Breast epithelium (tissue), 3 donors: ENCODE results near the gene ATP2B2.

ENCODE experiments used
- POLR2A ChIP-seq: fragments of 450-650 bp; IDR thresholded peaks from one replicate; pipeline ENCODE4 v1.6.1; 2016; ENCODE audit warnings: antibody characterized with exemption, mild to moderate bottlenecking, moderate library complexity
- POLR2AphosphoS5 ChIP-seq, 3 donors: sonication (generic); formaldehyde crosslinking; IDR thresholded peaks; one replicate each; pipeline ENCODE4 v1.6.1; 2017; ENCODE audit warnings: antibody characterized with exemption in 3 of 3
- TF ChIP-seq, protein P1 (sequence below), 3 donors: fragments of 450-650 bp; IDR thresholded peaks; one replicate each; pipeline ENCODE4 v1.5.1; 2016 to 2017; ENCODE audit warnings: antibody characterized with exemption in 3 of 3, mild to moderate bottlenecking in 3 of 3, moderate library complexity in 3 of 3

DNA sequence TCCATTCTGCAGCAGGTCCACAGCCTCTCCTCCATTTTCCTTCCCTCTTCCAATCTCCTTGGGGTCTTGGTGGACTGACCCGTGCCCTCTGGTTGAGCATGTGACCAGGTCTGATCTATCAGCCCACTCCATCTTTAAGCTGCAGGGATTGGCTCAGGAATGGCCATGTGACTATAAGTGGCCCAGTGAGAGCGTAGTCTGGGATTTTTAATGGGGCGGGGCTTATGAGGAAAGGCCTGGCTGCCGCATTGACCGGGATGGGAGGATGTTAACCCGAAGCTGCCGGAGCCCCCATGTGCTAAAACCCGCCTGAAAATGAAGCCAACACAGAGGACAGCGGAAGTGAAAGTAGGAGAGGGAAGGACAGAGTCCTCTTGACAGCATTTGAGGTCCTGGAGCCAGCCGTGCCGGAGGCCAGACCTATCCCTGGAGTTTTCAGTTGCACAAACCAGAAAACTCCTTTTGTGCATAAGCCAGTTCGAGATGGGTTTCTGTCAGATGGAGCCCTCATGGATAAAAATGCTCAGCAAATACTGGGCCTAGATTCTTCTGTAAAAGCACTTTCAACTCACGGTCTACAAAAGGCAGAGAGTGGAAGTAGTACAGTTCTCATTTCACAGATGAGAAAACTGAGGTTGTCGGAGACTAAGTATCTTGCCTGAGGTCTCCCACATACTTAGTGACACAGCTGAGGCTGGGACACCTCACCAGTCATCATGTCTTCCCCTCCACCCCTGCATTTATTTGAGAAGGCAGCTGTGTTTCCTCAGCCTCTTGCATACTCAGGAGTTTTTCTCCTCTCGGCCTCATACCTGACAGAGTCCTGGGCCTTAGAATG, 61.9 kb downstream of the ATP2B2 start:
- TF ChIP-seq, protein P1, sequence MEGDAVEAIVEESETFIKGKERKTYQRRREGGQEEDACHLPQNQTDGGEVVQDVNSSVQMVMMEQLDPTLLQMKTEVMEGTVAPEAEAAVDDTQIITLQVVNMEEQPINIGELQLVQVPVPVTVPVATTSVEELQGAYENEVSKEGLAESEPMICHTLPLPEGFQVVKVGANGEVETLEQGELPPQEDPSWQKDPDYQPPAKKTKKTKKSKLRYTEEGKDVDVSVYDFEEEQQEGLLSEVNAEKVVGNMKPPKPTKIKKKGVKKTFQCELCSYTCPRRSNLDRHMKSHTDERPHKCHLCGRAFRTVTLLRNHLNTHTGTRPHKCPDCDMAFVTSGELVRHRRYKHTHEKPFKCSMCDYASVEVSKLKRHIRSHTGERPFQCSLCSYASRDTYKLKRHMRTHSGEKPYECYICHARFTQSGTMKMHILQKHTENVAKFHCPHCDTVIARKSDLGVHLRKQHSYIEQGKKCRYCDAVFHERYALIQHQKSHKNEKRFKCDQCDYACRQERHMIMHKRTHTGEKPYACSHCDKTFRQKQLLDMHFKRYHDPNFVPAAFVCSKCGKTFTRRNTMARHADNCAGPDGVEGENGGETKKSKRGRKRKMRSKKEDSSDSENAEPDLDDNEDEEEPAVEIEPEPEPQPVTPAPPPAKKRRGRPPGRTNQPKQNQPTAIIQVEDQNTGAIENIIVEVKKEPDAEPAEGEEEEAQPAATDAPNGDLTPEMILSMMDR (IDR thresholded peaks at IDR 0.05): no peak
- TF ChIP-seq POLR2A (no peak), POLR2AphosphoS5 (IDR thresholded peaks at IDR 0.05) (no peak)
